ENCODE data around the gene SC5D. TPM values are rescaled to one million over a fixed set of nuclear protein-coding genes. Genes with fewer than 3 reads are reported as not detected.

SC5D gene
- total and polyA plus RNA-seq, 3 experiments from 2014 or later: 7.8 to 23.6 (median 21.9) TPM

DNA sequence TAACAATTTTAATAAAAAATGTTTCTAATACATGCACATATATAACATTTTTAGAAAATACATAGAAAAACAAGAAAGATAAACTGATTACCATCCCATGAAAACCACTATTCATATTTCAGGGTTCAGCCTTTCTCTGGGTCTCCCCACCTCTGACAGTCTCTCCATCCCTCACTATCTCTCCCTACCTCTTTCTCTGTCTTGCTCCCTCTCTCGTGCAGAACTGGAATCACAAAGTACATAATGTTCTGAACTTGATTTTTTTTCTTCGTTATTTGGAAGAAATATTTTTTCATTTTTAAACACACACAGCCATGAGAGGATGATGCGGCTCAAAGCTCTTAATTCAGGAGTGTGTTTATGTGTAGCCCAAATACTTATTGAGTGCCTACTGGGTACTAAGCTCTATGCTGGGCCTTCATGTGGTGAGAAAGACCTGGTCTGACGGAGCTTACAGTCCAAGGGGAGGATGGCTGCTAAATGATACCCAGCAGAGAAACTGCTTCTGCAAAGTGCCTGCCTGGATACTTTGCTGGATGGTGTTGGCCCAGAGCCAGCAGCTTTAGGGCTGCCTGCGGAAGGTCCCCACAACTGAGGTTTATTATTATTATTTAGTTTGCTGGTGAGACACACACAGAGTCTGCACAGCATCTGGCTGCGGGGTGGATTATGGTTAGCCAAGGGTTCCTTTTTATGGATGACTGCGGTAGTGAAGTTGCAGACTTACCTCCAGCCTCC is 42.6 kb downstream of the SC5D start:
- Histone ChIP-seq H3K9me3 (ENCODE audit: low read length) (no peaks in the 10 kb centered on the region), H3K4me3 (ENCODE audit: low read length) (no peak overlapping the region), H3K36me3 (ENCODE audit: insufficient read depth, low read length) (no peaks in the 10 kb centered on the region), H3K27ac (ENCODE audit: low read depth, low read length) (no peak overlapping the region), H3K4me1 (ENCODE audit: insufficient read depth, low read length) (peaks cover 4% of the 10 kb centered on the region), H3K27me3 (ENCODE audit: insufficient read depth, low read length, poor library complexity, severe bottlenecking) (no peaks in the 10 kb centered on the region)
- Mint-ChIP-seq H3K4me3 (no peak overlapping the region), H3K27ac (peak overlapping the region in 1 of 8 donors; percentile 31), H3K27me3 (peaks cover 7 to 12% of the 10 kb centered on the region in 2 donors), H3K9me3 (peaks cover 0 to 1% (median 0%) of the 10 kb centered on the region in 5 donors), H3K36me3 (no peaks in the 10 kb centered on the region), H3K4me1 (peaks cover 13 to 32% (median 16%) of the 10 kb centered on the region in 3 donors)
- ChIA-PET POLR2A (no interaction called here), CTCF (interaction anchor here (0.7 kb wide), 1 partner anchor 179 kb away, joined by 3 read pairs; no protein-coding TSS in a partner anchor)
- DNase-seq: no peak

DNA sequence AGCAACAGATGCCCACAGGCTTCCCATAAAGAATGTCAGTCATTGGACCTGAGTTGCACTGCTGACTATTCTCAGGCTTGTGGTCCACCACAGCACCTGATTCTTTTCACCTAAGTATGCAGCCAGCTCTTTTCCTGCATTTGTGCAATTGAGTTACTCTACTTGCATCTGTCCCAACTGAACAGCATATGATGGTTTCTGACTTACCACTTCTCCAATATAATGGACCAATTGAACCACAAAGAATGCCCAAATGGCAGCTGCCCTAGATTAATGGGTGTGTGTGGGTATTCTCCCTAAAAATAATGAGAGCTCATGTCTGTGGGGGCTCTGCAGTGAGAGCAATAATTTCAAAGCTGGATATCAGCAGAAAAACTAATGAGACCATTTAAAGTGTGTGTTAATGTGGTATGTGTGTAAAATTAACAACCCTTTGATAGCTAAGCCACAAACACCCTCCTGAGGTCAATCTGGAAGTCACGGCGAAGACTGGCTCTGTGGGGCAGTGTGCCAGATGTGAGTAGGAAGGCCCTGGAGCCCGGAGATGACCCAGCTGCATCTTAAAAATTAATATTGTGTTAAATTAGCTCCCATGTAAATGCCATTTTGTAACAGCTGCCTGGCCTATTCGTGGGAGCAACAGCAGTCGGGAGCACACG is 43.8 kb downstream of the SC5D start:
- Histone ChIP-seq H3K36me3 (ENCODE audit: insufficient read depth, low read length) (no peaks in the 10 kb centered on the region), H3K9me3 (ENCODE audit: low read length) (no peaks in the 10 kb centered on the region), H3K4me1 (ENCODE audit: insufficient read depth, low read length) (peaks cover 4% of the 10 kb centered on the region), H3K27me3 (ENCODE audit: insufficient read depth, low read length, poor library complexity, severe bottlenecking) (no peaks in the 10 kb centered on the region), H3K27ac (ENCODE audit: low read depth, low read length) (no peak overlapping the region), H3K4me3 (ENCODE audit: low read length) (no peak overlapping the region)
- no peaks in the 10 kb centered on the region for H3K36me3 Mint-ChIP-seq
- H3K27ac Mint-ChIP-seq: peak overlapping the region in 1 of 8 donors; percentile 6
- peaks cover 7 to 9% of the 10 kb centered on the region in 2 donors for H3K27me3 Mint-ChIP-seq
- H3K4me1 Mint-ChIP-seq: peaks cover 13 to 32% (median 16%) of the 10 kb centered on the region in 3 donors
- CTCF ChIA-PET: no interaction called here
- DNase-seq: no peak
- H3K4me3 Mint-ChIP-seq: peak overlapping the region in 1 of 7 donors; percentile 24
- POLR2A ChIA-PET: no interaction called here
- H3K9me3 Mint-ChIP-seq: peaks cover 0 to 1% (median 0%) of the 10 kb centered on the region in 5 donors

GRCh38 chr11:121337078-121337477 is 44.5 kb downstream of the SC5D start:
- H3K9me3 ChIP-seq (ENCODE audit: low read length): no peaks in the 10 kb centered on the region
- peaks cover 0 to 1% (median 0%) of the 10 kb centered on the region in 5 donors for H3K9me3 Mint-ChIP-seq
- H3K4me1 Mint-ChIP-seq: peaks cover 13 to 32% (median 16%) of the 10 kb centered on the region in 3 donors
- POLR2A ChIA-PET: no interaction called here
- CTCF ChIA-PET: no interaction called here
- DNase-seq: no peak
- no peak overlapping the region for H3K27ac ChIP-seq (ENCODE audit: low read depth, low read length)
- peaks cover 4% of the 10 kb centered on the region for H3K4me1 ChIP-seq (ENCODE audit: insufficient read depth, low read length)
- no peaks in the 10 kb centered on the region for H3K36me3 ChIP-seq (ENCODE audit: insufficient read depth, low read length)
- no peak overlapping the region for H3K4me3 ChIP-seq (ENCODE audit: low read length)
- H3K27me3 ChIP-seq (ENCODE audit: insufficient read depth, low read length, poor library complexity, severe bottlenecking): no peaks in the 10 kb centered on the region
- peak overlapping the region in 1 of 8 donors; percentile 23 for H3K27ac Mint-ChIP-seq
- no peaks in the 10 kb centered on the region for H3K36me3 Mint-ChIP-seq
- no peak overlapping the region for H3K4me3 Mint-ChIP-seq
- H3K27me3 Mint-ChIP-seq: peaks cover 7 to 9% of the 10 kb centered on the region in 2 donors

DNA sequence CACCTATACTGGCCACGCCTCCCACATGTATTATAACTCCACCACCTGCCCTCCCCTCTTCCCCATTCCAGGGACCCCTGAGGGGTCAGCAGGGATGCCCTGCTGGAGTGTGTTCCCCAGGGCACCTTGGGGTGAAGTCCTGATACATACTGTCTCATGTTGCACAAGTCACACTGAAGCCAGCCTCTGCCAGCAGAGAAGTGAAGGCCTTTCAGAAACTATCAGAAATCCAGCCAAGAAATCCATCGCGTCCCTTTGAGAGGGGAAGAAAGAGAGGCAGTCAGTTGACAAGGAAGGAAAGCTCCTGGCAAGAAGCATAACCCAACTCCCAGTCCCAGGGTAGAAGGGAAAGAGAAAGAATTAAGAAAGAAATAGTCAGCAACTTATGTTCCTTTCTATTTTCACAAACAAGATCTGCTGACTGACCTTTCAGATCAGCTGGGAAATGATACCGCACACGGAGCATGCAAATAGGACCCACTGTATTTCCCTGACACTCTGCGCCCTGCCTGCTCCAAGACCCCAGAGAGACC is 45.2 kb downstream of the SC5D start:
- POLR2A ChIA-PET: no interaction called here
- H3K4me1 Mint-ChIP-seq: peaks cover 13 to 32% (median 16%) of the 10 kb centered on the region in 3 donors
- H3K4me3 Mint-ChIP-seq: no peak overlapping the region

GRCh38 chr11:121338536-121338935 is 46.0 kb downstream of the SC5D start:
- Mint-ChIP-seq H3K36me3 (no peaks in the 10 kb centered on the region), H3K4me1 (peaks cover 13 to 32% (median 16%) of the 10 kb centered on the region in 3 donors), H3K9me3 (peaks cover 0 to 1% (median 0%) of the 10 kb centered on the region in 5 donors), H3K27me3 (peaks cover 1 to 5% of the 10 kb centered on the region in 2 donors), H3K4me3 (no peak overlapping the region), H3K27ac (no peak overlapping the region)
- no peaks in the 10 kb centered on the region for H3K36me3 ChIP-seq (ENCODE audit: insufficient read depth, low read length)
- H3K9me3 ChIP-seq (ENCODE audit: low read length): no peaks in the 10 kb centered on the region
- H3K27me3 ChIP-seq (ENCODE audit: insufficient read depth, low read length, poor library complexity, severe bottlenecking): no peaks in the 10 kb centered on the region
- no peak overlapping the region for H3K4me3 ChIP-seq (ENCODE audit: low read length)
- peaks cover 4% of the 10 kb centered on the region for H3K4me1 ChIP-seq (ENCODE audit: insufficient read depth, low read length)
- H3K27ac ChIP-seq (ENCODE audit: low read depth, low read length): no peak overlapping the region
- POLR2A ChIA-PET: no interaction called here
- CTCF ChIA-PET: no interaction called here
- no peak for DNase-seq

More for the DNA sequence above, 45.2 kb downstream of the SC5D start:
- Mint-ChIP-seq H3K27ac (no peak overlapping the region), H3K36me3 (no peaks in the 10 kb centered on the region), H3K9me3 (peaks cover 0 to 1% (median 0%) of the 10 kb centered on the region in 5 donors), H3K27me3 (peaks cover 4 to 7% of the 10 kb centered on the region in 2 donors)
- Histone ChIP-seq H3K27me3 (ENCODE audit: insufficient read depth, low read length, poor library complexity, severe bottlenecking) (no peaks in the 10 kb centered on the region), H3K9me3 (ENCODE audit: low read length) (no peaks in the 10 kb centered on the region), H3K36me3 (ENCODE audit: insufficient read depth, low read length) (no peaks in the 10 kb centered on the region), H3K4me3 (ENCODE audit: low read length) (no peak overlapping the region), H3K27ac (ENCODE audit: low read depth, low read length) (no peak overlapping the region), H3K4me1 (ENCODE audit: insufficient read depth, low read length) (peaks cover 4% of the 10 kb centered on the region)
- CTCF ChIA-PET: no interaction called here
- DNase-seq: no peak

DNA sequence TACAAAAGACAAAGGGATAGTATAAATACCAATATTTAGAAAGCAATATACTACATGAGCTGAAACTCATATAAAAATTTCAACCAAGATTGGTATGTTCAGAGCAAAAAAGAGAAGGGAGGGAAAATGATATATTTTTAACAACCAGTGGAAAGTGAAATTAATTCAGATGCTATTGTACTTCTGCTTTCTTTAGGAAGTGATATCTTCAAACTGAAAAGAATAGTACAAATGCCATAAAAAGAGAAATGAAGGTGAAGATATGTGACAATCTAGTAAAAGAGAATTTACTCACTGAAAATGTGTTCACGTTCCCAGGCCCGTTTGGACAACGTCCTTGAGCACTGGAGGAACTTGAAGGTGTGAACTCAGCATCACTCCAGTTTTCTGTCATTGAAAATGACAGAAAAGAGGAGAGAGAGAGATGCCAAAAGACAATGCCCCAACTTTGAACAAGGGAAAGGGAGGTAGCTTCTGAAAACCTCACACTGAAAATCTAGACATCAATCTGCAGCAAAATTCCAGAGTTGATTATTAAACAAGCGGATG is 47.5 kb downstream of the SC5D start:
- Mint-ChIP-seq H3K4me3 (no peak overlapping the region), H3K9me3 (peaks cover 0 to 1% (median 0%) of the 10 kb centered on the region in 5 donors), H3K36me3 (no peaks in the 10 kb centered on the region), H3K4me1 (peaks cover 10 to 24% (median 13%) of the 10 kb centered on the region in 3 donors), H3K27me3 (peaks cover 0 to 3% of the 10 kb centered on the region in 2 donors), H3K27ac (no peak overlapping the region)
- Histone ChIP-seq H3K9me3 (ENCODE audit: low read length) (no peaks in the 10 kb centered on the region), H3K4me1 (ENCODE audit: insufficient read depth, low read length) (no peaks in the 10 kb centered on the region), H3K27ac (ENCODE audit: low read depth, low read length) (no peak overlapping the region), H3K4me3 (ENCODE audit: low read length) (no peak overlapping the region), H3K36me3 (ENCODE audit: insufficient read depth, low read length) (no peaks in the 10 kb centered on the region), H3K27me3 (ENCODE audit: insufficient read depth, low read length, poor library complexity, severe bottlenecking) (no peaks in the 10 kb centered on the region)
- ChIA-PET CTCF (no interaction called here), POLR2A (no interaction called here)
- no peak for DNase-seq

- H3K9me3 ChIP-seq (ENCODE audit: low read length): no peaks in the 10 kb centered on the region
- no peaks in the 10 kb centered on the region for H3K27me3 Mint-ChIP-seq
- H3K4me1 Mint-ChIP-seq: peaks cover 5 to 11% (median 7%) of the 10 kb centered on the region in 3 donors
- no peaks in the 10 kb centered on the region for H3K27me3 ChIP-seq (ENCODE audit: insufficient read depth, low read length, poor library complexity, severe bottlenecking)
- POLR2A ChIA-PET: no interaction called here
- no peak for DNase-seq
- no peak overlapping the region for H3K4me3 Mint-ChIP-seq
- no peaks in the 10 kb centered on the region for H3K36me3 ChIP-seq (ENCODE audit: insufficient read depth, low read length)
- CTCF ChIA-PET: no interaction called here
- no peaks in the 10 kb centered on the region for H3K4me1 ChIP-seq (ENCODE audit: insufficient read depth, low read length)
- H3K9me3 Mint-ChIP-seq: peaks cover 0 to 1% (median 0%) of the 10 kb centered on the region in 5 donors
- H3K4me3 ChIP-seq (ENCODE audit: low read length): no peak overlapping the region
- no peaks in the 10 kb centered on the region for H3K36me3 Mint-ChIP-seq
- H3K27ac Mint-ChIP-seq: no peak overlapping the region
- no peak overlapping the region for H3K27ac ChIP-seq (ENCODE audit: low read depth, low read length)
These were observed 49.0 kb downstream of the SC5D start for GRCh38 chr11:121341609-121342008.

DNA sequence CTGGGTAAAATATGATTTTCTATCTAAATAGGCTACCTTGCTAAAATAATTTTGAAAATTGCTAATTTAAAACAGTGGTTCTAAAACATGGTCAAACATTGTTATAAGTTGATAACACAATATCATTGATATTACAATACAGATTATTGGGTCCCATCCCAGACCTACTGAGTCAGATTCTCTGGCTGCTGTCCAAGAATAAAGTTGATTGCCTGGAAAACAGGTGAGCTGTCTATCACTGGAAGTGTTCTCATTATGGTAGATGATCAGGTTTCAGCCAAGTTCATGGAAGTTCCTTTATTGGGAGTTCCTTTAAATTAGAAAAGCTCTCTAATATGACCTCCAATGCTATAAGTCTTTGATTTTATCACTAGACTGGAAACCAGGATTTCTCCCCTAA is 52.3 kb downstream of the SC5D start:
- Histone ChIP-seq H3K27me3 (ENCODE audit: insufficient read depth, low read length, poor library complexity, severe bottlenecking) (no peaks in the 10 kb centered on the region), H3K4me1 (ENCODE audit: insufficient read depth, low read length) (no peaks in the 10 kb centered on the region), H3K36me3 (ENCODE audit: insufficient read depth, low read length) (no peaks in the 10 kb centered on the region), H3K27ac (ENCODE audit: low read depth, low read length) (no peak overlapping the region), H3K4me3 (ENCODE audit: low read length) (no peak overlapping the region), H3K9me3 (ENCODE audit: low read length) (no peaks in the 10 kb centered on the region)
- Mint-ChIP-seq H3K36me3 (no peaks in the 10 kb centered on the region), H3K4me3 (no peak overlapping the region), H3K4me1 (no peaks in the 10 kb centered on the region), H3K27me3 (peaks cover 0 to 4% of the 10 kb centered on the region in 2 donors), H3K27ac (peak overlapping the region in 1 of 8 donors; percentile 80), H3K9me3 (no peaks in the 10 kb centered on the region)
- CTCF ChIA-PET: no interaction called here
- DNase-seq: no peak
- POLR2A ChIA-PET: no interaction called here
